Prostate gland (tissue), 2 donors: ENCODE data around the gene SASH1. TPM values are rescaled to one million over a fixed set of nuclear protein-coding genes. Genes with fewer than 3 reads are reported as not detected.
A peak's percentile ranks its signal among the peaks of the same experiment; 100 is the strongest.

Experiments used
- DNase-seq: peaks from one replicate; pipeline ENCODE4 v3.0.0-alpha.2; 2019; ENCODE audit warnings: low spot score
- H3K27ac ChIP-seq, 2 donors: fragments of 200-600 bp; sonication (generic); 2 replicates each; pipeline ENCODE4 v1.5.1; 2017 to 2019
- H3K27me3 ChIP-seq: fragments of 200-600 bp; sonication (generic); replicated peaks from 2 replicates; pipeline ENCODE4 v1.5.1; 2019; ENCODE audit not compliant: insufficient read depth
- H3K36me3 ChIP-seq, 2 donors: fragments of 200-600 bp; sonication (generic); 1 replicate in 1 of 2; 2 replicates in 1 of 2; pipeline versions ENCODE4 v1.5.1 to v1.8.1; 2017 to 2019
- H3K4me1 ChIP-seq: fragments of 200-600 bp; sonication (generic); replicated peaks from 2 replicates; pipeline ENCODE4 v1.5.1; 2019
- H3K4me3 ChIP-seq, 2 donors: fragments of 200-600 bp; sonication (generic); 2 replicates each; pipeline ENCODE4 v1.5.1; 2017 to 2019
- H3K9me3 ChIP-seq: fragments of 200-600 bp; sonication (generic); 2 replicates; pipeline ENCODE4 v1.5.1; 2017
- POLR2A ChIP-seq: fragments of 450-650 bp; IDR thresholded peaks from one replicate; pipeline ENCODE4 v1.6.1; 2016; ENCODE audit warnings: antibody characterized with exemption, mild to moderate bottlenecking
- POLR2AphosphoS5 ChIP-seq: sonication (generic); formaldehyde crosslinking; IDR thresholded peaks from one replicate; pipeline ENCODE4 v1.6.1; 2017; ENCODE audit warnings: antibody characterized with exemption
- WGBS: methylation state at CpG from one replicate; pipeline ENCODE4 v1.1.5; 2018; 5-methylcytosine and 5-hydroxymethylcytosine counted together
- intact Hi-C: fragments of 100-400 bp; cut with DNase I; formaldehyde crosslinking; loops from one replicate; pipeline ENCODE4 v1.14.2; 2022
- total RNA-seq, 2 donors: library from RNA; depleted of rRNA; stranded (reverse); fragments of >200 nt; gene quantifications; one replicate each; pipeline ENCODE4 v1.1.0, GENCODE V29; 2016
- TF ChIP-seq, protein P1 (sequence below), 4 experiments: fragments of 200-600 bp in 2 of 4; fragments of 450-650 bp in 2 of 4; sonication (generic) in 2 of 4; IDR thresholded peaks; 1 replicate in 3 of 4; 2 replicates in 1 of 4; pipeline ENCODE4 v1.5.1; 2016 to 2019; ENCODE audit warnings: antibody characterized with exemption in 4 of 4, mild to moderate bottlenecking in 2 of 4, moderate library complexity in 2 of 4

SASH1 gene
- total RNA-seq, 2 donors from 2014 or later: 34.3 to 48.6 TPM

DNA sequence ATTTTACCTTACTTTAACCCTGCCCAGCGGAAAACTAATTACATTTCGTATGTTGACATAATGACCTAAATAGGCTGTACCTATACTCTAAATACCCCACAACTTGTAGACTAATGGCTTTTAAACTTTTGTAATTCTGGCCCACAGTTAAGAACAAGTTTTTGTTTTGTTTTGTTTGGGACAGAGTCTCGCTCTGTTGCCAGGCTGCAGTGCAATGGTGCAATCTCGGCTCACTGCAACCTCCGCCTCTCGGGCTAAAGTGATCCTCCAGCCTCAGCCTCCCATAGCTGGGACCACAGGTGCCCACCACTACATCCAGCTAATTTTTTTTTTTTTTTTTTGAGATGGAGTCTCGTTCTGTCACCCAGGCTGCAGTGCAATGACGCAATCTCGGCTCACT is 5.7 kb upstream of the SASH1 start:
- DNase-seq: no peak
- no peaks in the 10 kb centered on the region for H3K36me3 ChIP-seq
- H3K27ac ChIP-seq: no peak overlapping the region
- TF ChIP-seq POLR2AphosphoS5: no peak
- TF ChIP-seq, protein P1, sequence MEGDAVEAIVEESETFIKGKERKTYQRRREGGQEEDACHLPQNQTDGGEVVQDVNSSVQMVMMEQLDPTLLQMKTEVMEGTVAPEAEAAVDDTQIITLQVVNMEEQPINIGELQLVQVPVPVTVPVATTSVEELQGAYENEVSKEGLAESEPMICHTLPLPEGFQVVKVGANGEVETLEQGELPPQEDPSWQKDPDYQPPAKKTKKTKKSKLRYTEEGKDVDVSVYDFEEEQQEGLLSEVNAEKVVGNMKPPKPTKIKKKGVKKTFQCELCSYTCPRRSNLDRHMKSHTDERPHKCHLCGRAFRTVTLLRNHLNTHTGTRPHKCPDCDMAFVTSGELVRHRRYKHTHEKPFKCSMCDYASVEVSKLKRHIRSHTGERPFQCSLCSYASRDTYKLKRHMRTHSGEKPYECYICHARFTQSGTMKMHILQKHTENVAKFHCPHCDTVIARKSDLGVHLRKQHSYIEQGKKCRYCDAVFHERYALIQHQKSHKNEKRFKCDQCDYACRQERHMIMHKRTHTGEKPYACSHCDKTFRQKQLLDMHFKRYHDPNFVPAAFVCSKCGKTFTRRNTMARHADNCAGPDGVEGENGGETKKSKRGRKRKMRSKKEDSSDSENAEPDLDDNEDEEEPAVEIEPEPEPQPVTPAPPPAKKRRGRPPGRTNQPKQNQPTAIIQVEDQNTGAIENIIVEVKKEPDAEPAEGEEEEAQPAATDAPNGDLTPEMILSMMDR (IDR thresholded peaks at IDR 0.05): no peak
- no peak for TF ChIP-seq POLR2A
- no peak overlapping the region for H3K4me3 ChIP-seq
- WGBS: 98% methylated on average over 9 of the region's 9 CpGs
- H3K4me1 ChIP-seq: no peaks in the 10 kb centered on the region
- no peaks in the 10 kb centered on the region for H3K9me3 ChIP-seq
- no peaks in the 10 kb centered on the region for H3K27me3 ChIP-seq
- intact Hi-C loops: no loop called here

DNA sequence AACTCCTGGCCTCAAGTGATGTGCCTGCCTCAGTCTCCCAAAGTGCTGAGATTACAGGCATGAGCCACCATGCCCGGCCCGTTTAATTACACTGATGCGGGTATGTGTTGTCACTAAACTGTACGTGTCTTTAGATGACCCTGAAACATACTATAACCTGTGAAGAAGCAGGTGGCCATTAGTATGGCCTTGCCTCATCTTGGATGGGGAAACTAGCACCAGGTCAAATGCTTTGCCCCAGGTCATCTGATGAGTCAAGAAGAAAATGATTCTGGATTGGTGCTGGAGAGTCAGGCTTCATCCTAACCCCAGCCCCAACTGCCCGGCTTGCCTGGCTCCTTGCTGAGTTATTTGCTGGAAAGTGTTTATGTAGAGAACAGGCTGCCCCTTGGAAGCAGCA is 2.9 kb upstream of the SASH1 start:
- intact Hi-C loops: no loop called here
- Histone ChIP-seq H3K27ac (no peak overlapping the region), H3K27me3 (no peaks in the 10 kb centered on the region), H3K4me3 (no peak overlapping the region), H3K36me3 (no peaks in the 10 kb centered on the region), H3K4me1 (no peaks in the 10 kb centered on the region), H3K9me3 (no peaks in the 10 kb centered on the region)
- no peak for DNase-seq
- TF ChIP-seq POLR2AphosphoS5 (no peak), POLR2A (no peak)
- TF ChIP-seq, protein P1 (IDR thresholded peaks at IDR 0.05): no peak
- 96% methylated on average over 5 of the region's 5 CpGs for WGBS

DNA sequence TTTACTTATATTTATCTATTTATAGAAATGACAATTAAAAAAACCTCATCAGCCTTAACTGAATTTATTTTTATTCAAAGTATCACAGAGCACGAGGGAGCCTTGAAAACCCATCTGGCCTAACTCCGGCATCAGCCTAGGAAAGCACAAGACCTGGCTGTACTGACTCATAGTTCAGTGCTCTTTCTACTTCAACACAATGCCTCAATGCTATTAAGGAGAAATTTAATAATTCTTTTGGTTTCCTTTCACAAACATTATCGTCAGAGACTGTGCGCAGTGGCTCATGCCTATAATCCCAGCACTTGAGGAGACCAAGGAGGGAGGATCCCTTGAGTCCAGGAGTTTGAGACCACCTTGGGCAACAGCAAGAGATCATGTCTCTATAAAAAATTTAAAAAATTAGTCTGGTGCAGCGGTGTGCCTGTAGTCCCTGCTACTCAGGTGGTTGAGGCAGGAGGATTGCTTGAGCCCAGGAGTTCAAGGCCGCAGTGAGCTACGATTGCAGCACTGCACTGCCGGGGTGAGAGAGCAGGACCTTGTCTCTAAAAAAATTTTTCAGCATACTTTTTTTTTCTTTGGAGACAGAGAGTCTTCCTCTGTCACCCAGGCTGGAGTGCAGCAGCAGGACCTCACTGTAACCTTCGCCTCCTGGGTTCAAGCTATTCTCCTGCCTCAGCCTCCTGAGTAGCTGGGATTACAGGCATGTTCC is 1.9 kb upstream of the SASH1 start:
- H3K9me3 ChIP-seq: no peaks in the 10 kb centered on the region
- 96% methylated on average over 9 of the region's 9 CpGs for WGBS
- DNase-seq: no peak
- no peak overlapping the region for H3K27ac ChIP-seq
- TF ChIP-seq POLR2AphosphoS5 (no peak), POLR2A (no peak)
- TF ChIP-seq, protein P1 (IDR thresholded peaks at IDR 0.05): no peak
- H3K27me3 ChIP-seq: no peaks in the 10 kb centered on the region
- H3K4me1 ChIP-seq: no peaks in the 10 kb centered on the region
- H3K4me3 ChIP-seq: no peak overlapping the region
- intact Hi-C loops: no loop called here
- H3K36me3 ChIP-seq: no peaks in the 10 kb centered on the region

- intact Hi-C loops: no loop called here
- H3K27ac ChIP-seq: peak overlapping the region; percentile 90
- DNase-seq: no peak
- H3K9me3 ChIP-seq: no peaks in the 10 kb centered on the region
- H3K27me3 ChIP-seq: no peaks in the 10 kb centered on the region
- WGBS: 8% methylated on average over 8 of the region's 8 CpGs
- no peaks in the 10 kb centered on the region for H3K36me3 ChIP-seq
- no peaks in the 10 kb centered on the region for H3K4me1 ChIP-seq
- H3K4me3 ChIP-seq: peak overlapping the region; percentile 66 to 70
- TF ChIP-seq POLR2A: no peak
- no peak for TF ChIP-seq POLR2AphosphoS5
- TF ChIP-seq, protein P1 (IDR thresholded peaks at IDR 0.05): no peak
These were observed 613 bp upstream of the SASH1 start for GRCh38 chr6:148342100-148342349.

DNA sequence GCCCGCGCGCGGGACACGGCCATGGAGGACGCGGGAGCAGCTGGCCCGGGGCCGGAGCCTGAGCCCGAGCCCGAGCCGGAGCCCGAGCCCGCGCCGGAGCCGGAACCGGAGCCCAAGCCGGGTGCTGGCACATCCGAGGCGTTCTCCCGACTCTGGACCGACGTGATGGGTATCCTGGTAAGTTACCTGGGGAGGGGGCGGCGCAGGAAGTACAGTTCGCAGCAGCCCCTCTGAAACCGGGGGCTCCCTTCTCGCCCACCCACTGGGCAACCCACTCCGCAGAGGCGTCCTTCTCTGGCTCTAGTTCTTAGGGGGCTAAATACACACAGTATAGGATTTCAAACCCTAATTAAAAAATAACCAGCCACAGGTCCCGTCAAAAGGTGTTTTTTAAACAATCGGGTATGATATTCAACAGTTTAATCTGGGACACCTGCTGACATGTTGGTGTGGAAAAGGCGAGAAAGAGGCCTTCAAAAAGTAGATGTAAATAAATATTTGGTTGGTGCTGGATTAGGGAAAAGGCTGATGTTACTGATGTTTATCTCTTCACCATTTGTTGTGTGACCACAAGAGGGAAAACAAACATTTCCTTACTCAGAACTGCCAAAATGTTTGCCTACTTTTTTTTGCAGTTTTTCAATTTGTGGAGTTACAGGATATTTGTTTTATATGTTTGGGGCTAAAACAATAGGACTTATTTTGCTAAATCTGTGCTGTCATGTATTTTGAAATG is 577 bp downstream of the SASH1 start:
- WGBS: 1% methylated on average over 16 of the region's 34 CpGs
- peak; percentile 32 for DNase-seq
- Histone ChIP-seq H3K4me1 (no peaks in the 10 kb centered on the region), H3K27ac (peak overlapping the region; percentile 90), H3K4me3 (peak overlapping the region; percentile 66 to 70), H3K27me3 (no peaks in the 10 kb centered on the region), H3K9me3 (no peaks in the 10 kb centered on the region), H3K36me3 (no peaks in the 10 kb centered on the region)
- intact Hi-C loops: no loop called here
- TF ChIP-seq, protein P1 (IDR thresholded peaks at IDR 0.05): peak in 1 of 4 experiments; percentile 20
- no peak for TF ChIP-seq POLR2A
- no peak for TF ChIP-seq POLR2AphosphoS5
